GM12878 (cell line): Measurements from ENCODE around the gene RPP40. TPM values are rescaled to one million over a fixed set of nuclear protein-coding genes. Genes with fewer than 3 reads are reported as not detected.

ENCODE experiments used
- ATAC-seq: fragments of 200-7000 bp; cut with Tn5 transposase; 3 replicates; pipeline ENCODE4 v1.9.1; 2020; ENCODE audit warnings: mild to moderate bottlenecking, moderate library complexity
- BruUV-seq: library from RNA; stranded (reverse); fragments of 400-500 nt; replicated peaks from 2 replicates; lab custom pipeline; 2021; lab: Mats Ljungman, UMichigan
- CTCF ChIA-PET: fragments of 300-600 bp; sonication (Branson Sonifier 250); formaldehyde crosslinking; extraction: SDS; loops from one replicate; lab custom pipeline; 2021; ENCODE audit warnings: inconsistent platforms; lab: Yijun Ruan, JAX
- POLR2A ChIA-PET: fragments of 350-600 bp; formaldehyde crosslinking; extraction: SDS; loops from one replicate; lab custom pipeline; 2021; ENCODE audit warnings: inconsistent platforms; lab: Charles Lee
- RAD21 ChIA-PET: fragments of 300-600 bp; sonication (Branson Sonifier 250); formaldehyde crosslinking; loops from one replicate; lab custom pipeline; 2023; ENCODE audit warnings: antibody characterized with exemption; ENCODE audit not compliant: unreplicated experiment; lab: Charles Lee
- SMC1A ChIA-PET: fragments of 300-600 bp; sonication (Branson Sonifier 250); formaldehyde crosslinking; loops from one replicate; lab custom pipeline; 2023; ENCODE audit not compliant: unreplicated experiment, uncharacterized antibody; lab: Charles Lee
- DNase-seq: peaks from one replicate; pipeline ENCODE4 v3.0.0-alpha.2; 2011; ENCODE audit warnings: low read depth, low spot score
- FAIRE-seq: peaks from 3 replicates; lab custom pipeline; 2011; peaks lifted over from hg19 to GRCh38; lab: Jason Lieb, UNC
- H2AFZ ChIP-seq: 2 replicates; pipeline ENCODE4 v1.6.0; 2011; ENCODE audit warnings: low read depth, low read length, control low read depth; ENCODE audit not compliant: control insufficient read depth
- H3K27ac ChIP-seq: 2 replicates; pipeline ENCODE4 v1.5.1; 2011; ENCODE audit warnings: control low read depth; ENCODE audit not compliant: control insufficient read depth, insufficient read depth
- H3K27me3 ChIP-seq, 2 experiments: replicated peaks in 1 of 2; 2 replicates each; pipeline versions ENCODE4 v1.6.0 to v1.6.1; 2011; ENCODE audit warnings: low read length in 1 of 2; ENCODE audit not compliant: control insufficient read depth in 2 of 2, insufficient read depth in 2 of 2
- H3K36me3 ChIP-seq, 2 experiments: 2 replicates each; pipeline ENCODE4 v1.5.1; 2011; ENCODE audit warnings: low read length in 1 of 2; ENCODE audit not compliant: control insufficient read depth in 2 of 2, insufficient read depth in 2 of 2
- H3K4me1 ChIP-seq: 2 replicates; pipeline ENCODE4 v1.6.1; 2011; ENCODE audit warnings: mild to moderate bottlenecking, low read length, moderate library complexity, mixed read lengths; ENCODE audit not compliant: control insufficient read depth, insufficient read depth
- H3K4me2 ChIP-seq: 2 replicates; pipeline ENCODE4 v1.6.0; 2011; ENCODE audit warnings: control low read depth; ENCODE audit not compliant: control insufficient read depth, insufficient read depth
- H3K4me3 ChIP-seq: fragments of 200-600 bp; sonication (generic); 2 replicates; pipeline ENCODE4 v1.5.1; 2016
- H3K79me2 ChIP-seq: 2 replicates; pipeline ENCODE4 v1.6.0; 2011; ENCODE audit warnings: low read length; ENCODE audit not compliant: control insufficient read depth, insufficient read depth
- H3K9ac ChIP-seq: 2 replicates; pipeline ENCODE4 v1.8.0; 2011; ENCODE audit warnings: low read length, control low read depth, mixed read lengths; ENCODE audit not compliant: control insufficient read depth, insufficient read depth
- H3K9me3 ChIP-seq: replicated peaks from 3 replicates; pipeline ENCODE4 v1.5.1; 2011; ENCODE audit warnings: mild to moderate bottlenecking, low read length; ENCODE audit not compliant: control insufficient read depth, insufficient read depth
- H4K20me1 ChIP-seq: 2 replicates; pipeline ENCODE4 v1.6.0; 2011; ENCODE audit not compliant: control insufficient read depth, insufficient read depth
- CBX5 ChIP-seq: sonication (generic); IDR thresholded peaks from 2 replicates; pipeline ENCODE4 v1.6.1; 2016; ENCODE audit warnings: low read depth, moderate library complexity, mild to moderate bottlenecking, inconsistent platforms
- CREB1 ChIP-seq: IDR thresholded peaks from 2 replicates; pipeline ENCODE4 v1.6.1; 2012; ENCODE audit warnings: low read depth, mild to moderate bottlenecking, inconsistent platforms
- EGR1 ChIP-seq, 2 experiments: IDR thresholded peaks; 1 replicate in 1 of 2; 2 replicates in 1 of 2; pipeline ENCODE4 v1.6.1; 2011 to 2012; ENCODE audit warnings: low read depth in 2 of 2, low read length in 2 of 2, borderline replicate concordance in 1 of 2, mild to moderate bottlenecking in 1 of 2, moderate library complexity in 1 of 2
- HDGF ChIP-seq: fragments of 450-650 bp; IDR thresholded peaks from 2 replicates; pipeline ENCODE4 v1.6.1; 2016; ENCODE audit warnings: antibody characterized with exemption
- IKZF2 ChIP-seq, 2 experiments: fragments of 450-650 bp; IDR thresholded peaks; 2 replicates each; pipeline ENCODE4 v1.6.1; 2017; ENCODE audit warnings: mild to moderate bottlenecking in 2 of 2, moderate library complexity in 2 of 2
- KAT2A ChIP-seq: conservative IDR thresholded peaks from 2 replicates; pipeline ENCODE4 v1.6.1; 2011; ENCODE audit warnings: low read depth, low read length; ENCODE audit not compliant: control insufficient read depth
- NFIC ChIP-seq: IDR thresholded peaks from 2 replicates; pipeline ENCODE4 v1.6.1; 2012; ENCODE audit warnings: low read depth, mild to moderate bottlenecking, inconsistent platforms, low read length, moderate library complexity
- NFXL1 ChIP-seq: fragments of 450-650 bp; IDR thresholded peaks from 2 replicates; pipeline ENCODE4 v1.6.1; 2017; ENCODE audit warnings: antibody characterized with exemption, mild to moderate bottlenecking, borderline replicate concordance
- STAT1 ChIP-seq: fragments of 450-650 bp; conservative IDR thresholded peaks from 2 replicates; pipeline ENCODE4 v1.6.1; 2014; ENCODE audit warnings: antibody characterized with exemption, mild to moderate bottlenecking
- TARDBP ChIP-seq: IDR thresholded peaks from 2 replicates; pipeline ENCODE4 v1.6.1; 2016; ENCODE audit warnings: borderline replicate concordance
- ZBED1 ChIP-seq: IDR thresholded peaks from 2 replicates; pipeline ENCODE4 v1.6.1; 2016; ENCODE audit warnings: borderline replicate concordance
- ZNF217 ChIP-seq: fragments of 450-650 bp; IDR thresholded peaks from 2 replicates; pipeline ENCODE4 v1.6.1; 2017; ENCODE audit warnings: antibody characterized with exemption, mild to moderate bottlenecking
- WGBS: methylation state at CpG from one replicate; pipeline ENCODE4 v1.1.6; 2016; ENCODE audit warnings: low lambda C conversion rate; ENCODE audit not compliant: insufficient replicate concordance, insufficient coverage; ENCODE audit errors: missing lambda C conversion rate; 5-methylcytosine and 5-hydroxymethylcytosine counted together
- in situ Hi-C: fragments of 300-500 bp; cut with MboI; formaldehyde crosslinking; loops from 9 replicates; pipeline ENCODE4 v1.14.3; 2018; ENCODE audit warnings: mixed read lengths
- intact Hi-C: fragments of 100-400 bp; cut with micrococcal nuclease; formaldehyde crosslinking; loops from one replicate; pipeline ENCODE4 v1.14.2; 2022; ENCODE audit not compliant: unreplicated experiment
- polyA plus RNA-seq, 11 experiments: library from polyadenylated mRNA; depleted of rRNA in 4 of 11; unstranded in 6 of 11; stranded (reverse) in 5 of 11; fragments of >200 nt; fragmentation: Nextera tagmentation in 4 of 11; fragmentation: Illumina TruSeq in 1 of 11; extraction: Ambion mirVana in 4 of 11; extraction: Trizol in 1 of 11; gene quantifications; 1 replicate in 1 of 11; 2 replicates in 10 of 11; pipeline versions ENCODE4 v1.2.1 to v1.2.3, GENCODE V29; 2011 to 2016; ENCODE audit warnings: inconsistent platforms in 2 of 11, missing spikeins in 2 of 11, low read depth in 1 of 11
- total RNA-seq, 4 experiments: library from RNA; depleted of rRNA in 3 of 4; stranded (reverse); fragments of >200 nt in 3 of 4; fragmentation: Illumina TruSeq in 1 of 4; extraction: Trizol in 1 of 4; gene quantifications; 2 replicates each; pipeline versions ENCODE4 v1.2.1 to v1.2.3, GENCODE V29; 2013 to 2021
- TF ChIP-seq, protein P1 (sequence below): fragments of 450-650 bp; IDR thresholded peaks from 2 replicates; pipeline ENCODE4 v1.6.1; 2017; ENCODE audit warnings: antibody characterized with exemption, mild to moderate bottlenecking, moderate library complexity
- TF ChIP-seq, protein P2 (sequence below): fragments of 450-650 bp; IDR thresholded peaks from 2 replicates; pipeline ENCODE4 v1.6.1; 2018; ENCODE audit warnings: borderline replicate concordance, mild to moderate bottlenecking; ENCODE audit not compliant: partially characterized antibody

The RPP40 gene
- total and polyA plus RNA-seq, 10 of the 15 experiments (the other 5 are each of a cell fraction or from before 2014, with no cell fraction given), result 5.6 to 46.3 (median 21.7) TPM

DNA sequence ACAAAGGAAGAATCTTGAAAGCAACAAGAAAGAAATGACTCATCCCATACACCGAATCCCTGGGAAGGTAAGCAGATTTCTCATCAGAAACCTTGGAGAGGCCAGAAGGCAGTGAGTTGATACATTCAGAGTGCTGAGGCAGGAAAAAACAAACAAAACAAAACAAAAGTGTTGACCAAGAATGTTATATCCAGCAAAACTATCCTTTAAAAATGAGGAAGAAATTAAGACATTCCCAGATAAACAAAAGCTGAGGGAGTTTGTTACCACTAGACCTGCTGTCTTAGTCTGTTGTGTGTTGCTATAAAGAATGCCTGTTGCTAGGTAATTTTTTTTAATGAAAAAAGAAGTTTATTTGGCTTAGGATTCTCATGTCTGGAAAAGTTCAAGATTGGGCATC is 47.6 kb upstream of the RPP40 start:
- Histone ChIP-seq H3K4me2 (no peak overlapping the region), H3K79me2 (no peaks in the 10 kb centered on the region), H4K20me1 (no peaks in the 10 kb centered on the region), H3K4me3 (no peak overlapping the region), H3K9me3 (peaks cover 5% of the 10 kb centered on the region), H3K36me3 (no peaks in the 10 kb centered on the region), H3K27me3 (no peaks in the 10 kb centered on the region), H2AFZ (no peak overlapping the region), H3K27ac (no peak overlapping the region), H3K4me1 (no peaks in the 10 kb centered on the region), H3K9ac (no peak overlapping the region)
- intact Hi-C loops, result no loop called here
- no TSS peak for BruUV-seq
- CTCF ChIA-PET, result no interaction called here
- no peak for TF ChIP-seq HDGF
- TF ChIP-seq ZBED1, result no peak
- TF ChIP-seq CBX5, result 0 out of 2 replicates have a peak, but pooled peaks have one; percentile 44
- TF ChIP-seq, protein P1, sequence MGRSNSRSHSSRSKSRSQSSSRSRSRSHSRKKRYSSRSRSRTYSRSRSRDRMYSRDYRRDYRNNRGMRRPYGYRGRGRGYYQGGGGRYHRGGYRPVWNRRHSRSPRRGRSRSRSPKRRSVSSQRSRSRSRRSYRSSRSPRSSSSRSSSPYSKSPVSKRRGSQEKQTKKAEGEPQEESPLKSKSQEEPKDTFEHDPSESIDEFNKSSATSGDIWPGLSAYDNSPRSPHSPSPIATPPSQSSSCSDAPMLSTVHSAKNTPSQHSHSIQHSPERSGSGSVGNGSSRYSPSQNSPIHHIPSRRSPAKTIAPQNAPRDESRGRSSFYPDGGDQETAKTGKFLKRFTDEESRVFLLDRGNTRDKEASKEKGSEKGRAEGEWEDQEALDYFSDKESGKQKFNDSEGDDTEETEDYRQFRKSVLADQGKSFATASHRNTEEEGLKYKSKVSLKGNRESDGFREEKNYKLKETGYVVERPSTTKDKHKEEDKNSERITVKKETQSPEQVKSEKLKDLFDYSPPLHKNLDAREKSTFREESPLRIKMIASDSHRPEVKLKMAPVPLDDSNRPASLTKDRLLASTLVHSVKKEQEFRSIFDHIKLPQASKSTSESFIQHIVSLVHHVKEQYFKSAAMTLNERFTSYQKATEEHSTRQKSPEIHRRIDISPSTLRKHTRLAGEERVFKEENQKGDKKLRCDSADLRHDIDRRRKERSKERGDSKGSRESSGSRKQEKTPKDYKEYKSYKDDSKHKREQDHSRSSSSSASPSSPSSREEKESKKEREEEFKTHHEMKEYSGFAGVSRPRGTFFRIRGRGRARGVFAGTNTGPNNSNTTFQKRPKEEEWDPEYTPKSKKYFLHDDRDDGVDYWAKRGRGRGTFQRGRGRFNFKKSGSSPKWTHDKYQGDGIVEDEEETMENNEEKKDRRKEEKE, result no peak
- POLR2A ChIA-PET, result no interaction called here
- 31% methylated on average over 1 of the region's 1 CpG for WGBS
- ATAC-seq (no peak), DNase-seq (no peak), FAIRE-seq (no peak)
- in situ Hi-C loops, result no loop called here
- RAD21 ChIA-PET, result no interaction called here
- SMC1A ChIA-PET, result no interaction called here

DNA sequence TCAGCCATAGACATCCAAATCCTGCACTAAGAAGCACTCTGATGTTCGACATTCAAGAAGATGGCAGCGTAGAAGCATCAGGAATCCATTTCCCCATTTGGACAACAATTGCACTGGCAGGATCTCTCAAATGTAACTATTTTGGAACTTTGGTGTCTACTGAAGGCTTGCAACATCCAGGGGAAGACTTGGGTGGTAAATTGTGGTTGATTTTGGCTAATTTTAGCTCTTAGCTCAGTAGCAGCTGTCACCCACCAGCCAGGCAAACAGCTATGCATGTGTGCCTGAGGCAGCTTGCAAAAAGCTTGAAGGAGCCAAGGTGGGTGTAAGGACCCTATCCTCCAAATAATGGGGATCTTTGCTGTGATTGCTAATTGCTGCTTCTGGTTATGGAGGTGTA is 46.2 kb upstream of the RPP40 start:
- H3K27ac ChIP-seq, result no peak overlapping the region
- POLR2A ChIA-PET, result no interaction called here
- no TSS peak for BruUV-seq
- intact Hi-C loops, result no loop called here
- in situ Hi-C loops, result no loop called here
- H3K4me2 ChIP-seq, result no peak overlapping the region
- H3K9me3 ChIP-seq, result peaks cover 5% of the 10 kb centered on the region
- no peaks in the 10 kb centered on the region for H3K79me2 ChIP-seq
- H3K9ac ChIP-seq, result no peak overlapping the region
- RAD21 ChIA-PET, result no interaction called here
- H2AFZ ChIP-seq, result no peak overlapping the region
- 48% methylated on average over 2 of the region's 2 CpGs for WGBS
- H3K4me1 ChIP-seq, result no peaks in the 10 kb centered on the region
- no peak overlapping the region for H3K4me3 ChIP-seq
- no peaks in the 10 kb centered on the region for H3K36me3 ChIP-seq
- ATAC-seq (no peak), FAIRE-seq (no peak), DNase-seq (no peak)
- H3K27me3 ChIP-seq, result no peaks in the 10 kb centered on the region
- SMC1A ChIA-PET, result no interaction called here
- CTCF ChIA-PET, result interaction anchor here (1.0 kb wide), 1 partner anchor 19 kb away, joined by 3 read pairs; no protein-coding TSS in a partner anchor
- no peaks in the 10 kb centered on the region for H4K20me1 ChIP-seq
- TF ChIP-seq STAT1 (no peak), ZNF217 (no peak), KAT2A (no peak), IKZF2 (IDR thresholded peaks at IDR 0.05) (no peak), NFIC (no peak), CREB1 (no peak), NFXL1 (no peak), EGR1 (IDR thresholded peaks at IDR 0.05; ENCODE audit: borderline replicate concordance in 1 of 2, low read depth in 2 of 2, low read length in 2 of 2) (no peak), TARDBP (no peak)
- TF ChIP-seq, protein P2, sequence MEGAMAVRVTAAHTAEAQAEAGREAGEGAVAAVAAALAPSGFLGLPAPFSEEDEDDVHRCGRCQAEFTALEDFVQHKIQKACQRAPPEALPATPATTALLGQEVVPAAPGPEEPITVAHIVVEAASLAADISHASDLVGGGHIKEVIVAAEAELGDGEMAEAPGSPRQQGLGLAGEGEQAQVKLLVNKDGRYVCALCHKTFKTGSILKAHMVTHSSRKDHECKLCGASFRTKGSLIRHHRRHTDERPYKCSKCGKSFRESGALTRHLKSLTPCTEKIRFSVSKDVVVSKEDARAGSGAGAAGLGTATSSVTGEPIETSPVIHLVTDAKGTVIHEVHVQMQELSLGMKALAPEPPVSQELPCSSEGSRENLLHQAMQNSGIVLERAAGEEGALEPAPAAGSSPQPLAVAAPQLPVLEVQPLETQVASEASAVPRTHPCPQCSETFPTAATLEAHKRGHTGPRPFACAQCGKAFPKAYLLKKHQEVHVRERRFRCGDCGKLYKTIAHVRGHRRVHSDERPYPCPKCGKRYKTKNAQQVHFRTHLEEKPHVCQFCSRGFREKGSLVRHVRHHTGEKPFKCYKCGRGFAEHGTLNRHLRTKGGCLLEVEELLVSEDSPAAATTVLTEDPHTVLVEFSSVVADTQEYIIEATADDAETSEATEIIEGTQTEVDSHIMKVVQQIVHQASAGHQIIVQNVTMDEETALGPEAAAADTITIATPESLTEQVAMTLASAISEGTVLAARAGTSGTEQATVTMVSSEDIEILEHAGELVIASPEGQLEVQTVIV, result no peak
